ENCODE measurements around the gene TASOR2. TPM values are rescaled to one million over a fixed set of nuclear protein-coding genes. Genes with fewer than 3 reads are reported as not detected.

TASOR2 gene
- total and polyA plus RNA-seq, 9 of the 15 experiments (the other 6 are each of a cell fraction or from before 2014, with no cell fraction given) = 12.7 to 75.3 (median 52.3) TPM

DNA sequence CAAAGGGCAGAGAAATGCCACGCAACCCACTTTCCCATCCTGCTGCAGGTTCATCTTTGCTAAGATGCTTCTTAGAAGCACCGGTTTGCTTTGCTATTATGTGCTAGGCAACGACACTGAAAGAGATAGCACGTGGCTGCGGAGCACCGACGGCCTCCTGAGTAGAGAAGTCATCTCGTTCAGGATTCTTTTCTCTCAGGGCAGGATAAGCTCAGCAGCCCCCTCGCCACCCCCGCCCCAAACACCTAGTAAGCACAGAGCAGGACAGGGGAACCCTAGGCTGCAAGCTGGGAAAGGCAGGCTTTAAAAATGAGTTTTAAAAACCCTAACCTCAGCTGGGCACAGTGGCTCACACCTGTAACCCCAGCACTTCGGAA lies 33.3 kb upstream of the TASOR2 start (continued):
- no peak for TF ChIP-seq CXXC5 (CRISPR knock-in tag; IDR thresholded peaks at IDR 0.05)

DNA sequence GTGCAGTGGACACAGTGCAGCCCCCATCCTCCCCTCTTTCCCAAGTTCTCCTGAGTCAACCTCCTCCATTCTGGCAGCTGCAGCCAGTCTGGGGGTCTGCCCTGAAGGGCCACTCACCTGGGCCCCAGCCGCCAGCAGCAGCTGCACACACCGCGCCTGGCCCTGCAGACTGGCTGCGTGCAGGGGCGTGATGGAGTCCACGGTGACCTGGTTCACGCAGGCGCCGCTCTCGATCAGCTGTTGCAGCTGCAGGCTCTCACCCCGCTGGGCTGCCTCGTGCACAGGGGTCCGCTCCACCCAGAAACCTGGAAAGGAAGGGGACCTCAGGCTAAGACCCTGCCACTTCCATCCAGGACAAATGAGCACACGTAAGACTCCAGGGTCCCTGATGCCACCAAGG lies 31.9 kb upstream of the TASOR2 start:
- Histone ChIP-seq H3K9me3 (replicated peaks; ENCODE audit: control insufficient read depth, insufficient read depth, low read depth, low read length) (no peaks in the 10 kb centered on the region), H3K9me1 (ENCODE audit: control insufficient read depth, insufficient read depth, low read length) (no peaks in the 10 kb centered on the region), H3K4me3 (no peak overlapping the region), H3K79me2 (ENCODE audit: control insufficient read depth, insufficient read depth, low read length) (no peaks in the 10 kb centered on the region), H3K27ac (ENCODE audit: extremely low read depth, low read depth, low read length) (no peak overlapping the region), H3K4me2 (ENCODE audit: insufficient read depth, low read length) (no peak overlapping the region), H3K4me1 (replicated peaks in 1 of 2; ENCODE audit: control insufficient read depth in 2 of 2, insufficient read depth in 2 of 2, low read length in 2 of 2) (peaks cover 10 to 15% of the 10 kb centered on the region in 2 experiments; a peak in 3 of 5 replicates), H2AFZ (ENCODE audit: low read depth, low read length) (no peak overlapping the region), H3K27me3 (ENCODE audit: control insufficient read depth in 2 of 2, insufficient read depth in 2 of 2, low read length in 2 of 2) (no peaks in the 10 kb centered on the region), H3K9ac (ENCODE audit: insufficient read depth in 1 of 2, low read depth in 2 of 2, low read length in 2 of 2) (peak overlapping the region in 1 of 2 experiments; percentile 64; a peak in 2 of 4 replicates), H3K36me3 (ENCODE audit: control insufficient read depth, insufficient read depth, low read length) (peaks cover 11% of the 10 kb centered on the region; the same call in 1 of the 3 replicates), H4K20me1 (replicated peaks; ENCODE audit: control insufficient read depth, insufficient read depth, low read length) (peaks cover 8% of the 10 kb centered on the region; the same call in 1 of the 2 replicates)
- CTCF ChIA-PET (ENCODE audit: low intra/inter-chr PET ratio) = no interaction called here
- 80% methylated on average over 9 of the region's 14 CpGs for WGBS (ENCODE audit: insufficient coverage, low coverage, missing lambda C conversion rate)
- DNase-seq (ENCODE audit: extremely low read depth in 1 of 4, low spot score in 3 of 4) (no peak), ATAC-seq (no peak; the same call in 2 of the 3 replicates), FAIRE-seq (no peak)
- intact Hi-C loops (cut with micrococcal nuclease) (no loop called here), in situ Hi-C loops (cut with MboI) (no loop called here)
- BruUV-seq (replicated peaks) = no TSS peak
- POLR2A ChIA-PET = interaction anchor here (0.8 kb wide), 1 partner anchor 41 kb away, joined by 4 read pairs; no protein-coding TSS in a partner anchor
- no peak for TF ChIP-seq NFATC3 (IDR thresholded peaks at IDR 0.05)
- TF ChIP-seq DPF2 (IDR thresholded peaks at IDR 0.05) = no peak
- no peak for TF ChIP-seq CBX5 (IDR thresholded peaks at IDR 0.05; ENCODE audit: borderline replicate concordance, low read depth)
- TF ChIP-seq, protein P1, sequence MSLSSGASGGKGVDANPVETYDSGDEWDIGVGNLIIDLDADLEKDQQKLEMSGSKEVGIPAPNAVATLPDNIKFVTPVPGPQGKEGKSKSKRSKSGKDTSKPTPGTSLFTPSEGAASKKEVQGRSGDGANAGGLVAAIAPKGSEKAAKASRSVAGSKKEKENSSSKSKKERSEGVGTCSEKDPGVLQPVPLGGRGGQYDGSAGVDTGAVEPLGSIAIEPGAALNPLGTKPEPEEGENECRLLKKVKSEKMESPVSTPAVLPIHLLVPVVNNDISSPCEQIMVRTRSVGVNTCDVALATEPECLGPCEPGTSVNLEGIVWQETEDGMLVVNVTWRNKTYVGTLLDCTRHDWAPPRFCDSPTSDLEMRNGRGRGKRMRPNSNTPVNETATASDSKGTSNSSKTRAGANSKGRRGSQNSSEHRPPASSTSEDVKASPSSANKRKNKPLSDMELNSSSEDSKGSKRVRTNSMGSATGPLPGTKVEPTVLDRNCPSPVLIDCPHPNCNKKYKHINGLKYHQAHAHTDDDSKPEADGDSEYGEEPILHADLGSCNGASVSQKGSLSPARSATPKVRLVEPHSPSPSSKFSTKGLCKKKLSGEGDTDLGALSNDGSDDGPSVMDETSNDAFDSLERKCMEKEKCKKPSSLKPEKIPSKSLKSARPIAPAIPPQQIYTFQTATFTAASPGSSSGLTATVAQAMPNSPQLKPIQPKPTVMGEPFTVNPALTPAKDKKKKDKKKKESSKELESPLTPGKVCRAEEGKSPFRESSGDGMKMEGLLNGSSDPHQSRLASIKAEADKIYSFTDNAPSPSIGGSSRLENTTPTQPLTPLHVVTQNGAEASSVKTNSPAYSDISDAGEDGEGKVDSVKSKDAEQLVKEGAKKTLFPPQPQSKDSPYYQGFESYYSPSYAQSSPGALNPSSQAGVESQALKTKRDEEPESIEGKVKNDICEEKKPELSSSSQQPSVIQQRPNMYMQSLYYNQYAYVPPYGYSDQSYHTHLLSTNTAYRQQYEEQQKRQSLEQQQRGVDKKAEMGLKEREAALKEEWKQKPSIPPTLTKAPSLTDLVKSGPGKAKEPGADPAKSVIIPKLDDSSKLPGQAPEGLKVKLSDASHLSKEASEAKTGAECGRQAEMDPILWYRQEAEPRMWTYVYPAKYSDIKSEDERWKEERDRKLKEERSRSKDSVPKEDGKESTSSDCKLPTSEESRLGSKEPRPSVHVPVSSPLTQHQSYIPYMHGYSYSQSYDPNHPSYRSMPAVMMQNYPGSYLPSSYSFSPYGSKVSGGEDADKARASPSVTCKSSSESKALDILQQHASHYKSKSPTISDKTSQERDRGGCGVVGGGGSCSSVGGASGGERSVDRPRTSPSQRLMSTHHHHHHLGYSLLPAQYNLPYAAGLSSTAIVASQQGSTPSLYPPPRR (CRISPR knock-in tag; IDR thresholded peaks at IDR 0.05; ENCODE audit: borderline replicate concordance) = no peak
- no peak for TF ChIP-seq SRF (CRISPR knock-in tag; IDR thresholded peaks at IDR 0.05)
- no peak for TF ChIP-seq PHF8 (IDR thresholded peaks at IDR 0.05; ENCODE audit: borderline replicate concordance, low read length)
- TF ChIP-seq, protein P2, sequence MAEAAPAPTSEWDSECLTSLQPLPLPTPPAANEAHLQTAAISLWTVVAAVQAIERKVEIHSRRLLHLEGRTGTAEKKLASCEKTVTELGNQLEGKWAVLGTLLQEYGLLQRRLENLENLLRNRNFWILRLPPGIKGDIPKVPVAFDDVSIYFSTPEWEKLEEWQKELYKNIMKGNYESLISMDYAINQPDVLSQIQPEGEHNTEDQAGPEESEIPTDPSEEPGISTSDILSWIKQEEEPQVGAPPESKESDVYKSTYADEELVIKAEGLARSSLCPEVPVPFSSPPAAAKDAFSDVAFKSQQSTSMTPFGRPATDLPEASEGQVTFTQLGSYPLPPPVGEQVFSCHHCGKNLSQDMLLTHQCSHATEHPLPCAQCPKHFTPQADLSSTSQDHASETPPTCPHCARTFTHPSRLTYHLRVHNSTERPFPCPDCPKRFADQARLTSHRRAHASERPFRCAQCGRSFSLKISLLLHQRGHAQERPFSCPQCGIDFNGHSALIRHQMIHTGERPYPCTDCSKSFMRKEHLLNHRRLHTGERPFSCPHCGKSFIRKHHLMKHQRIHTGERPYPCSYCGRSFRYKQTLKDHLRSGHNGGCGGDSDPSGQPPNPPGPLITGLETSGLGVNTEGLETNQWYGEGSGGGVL (CRISPR knock-in tag; IDR thresholded peaks at IDR 0.05) = no peak
- no peak for TF ChIP-seq ARHGAP35 (IDR thresholded peaks at IDR 0.05; ENCODE audit: partially characterized antibody)
- no peak for TF ChIP-seq EGR1 (conservative IDR thresholded peaks at IDR 0.05)

All from K562 (cell line).